Keratinocyte (primary cell): ENCODE data around the gene OR51T1. TPM values are rescaled to one million over a fixed set of nuclear protein-coding genes. Genes with fewer than 3 reads are reported as not detected.

Source experiments
- DNase-seq: peaks from one replicate; pipeline ENCODE4 v3.0.0-alpha.2; 2011; ENCODE audit warnings: low read depth, missing footprints, low spot score
- FAIRE-seq: peaks from 2 replicates; lab custom pipeline; 2011; peaks lifted over from hg19 to GRCh38; lab: Jason Lieb, UNC
- H2AFZ ChIP-seq: 2 replicates; pipeline ENCODE4 v1.6.0; 2012; ENCODE audit warnings: low read length, control low read depth, inconsistent platforms; ENCODE audit not compliant: control insufficient read depth
- H3K27ac ChIP-seq: 2 replicates; pipeline ENCODE4 v1.5.1; 2011; ENCODE audit warnings: low read length; ENCODE audit not compliant: control insufficient read depth, insufficient read depth
- H3K27me3 ChIP-seq: 3 replicates; pipeline ENCODE4 v1.6.0; 2011; ENCODE audit warnings: low read length; ENCODE audit not compliant: control insufficient read depth, insufficient read depth; ENCODE audit errors: extremely low read depth
- H3K36me3 ChIP-seq, 2 experiments: 2 replicates in 1 of 2; 3 replicates in 1 of 2; pipeline ENCODE4 v1.5.1; 2011; ENCODE audit warnings: low read length in 2 of 2, mild to moderate bottlenecking in 1 of 2; ENCODE audit not compliant: control insufficient read depth in 2 of 2, insufficient read depth in 2 of 2; ENCODE audit errors: extremely low read depth in 1 of 2
- H3K4me1 ChIP-seq: 3 replicates; pipeline ENCODE4 v1.5.1; 2011; ENCODE audit warnings: low read length; ENCODE audit not compliant: control insufficient read depth, insufficient read depth; ENCODE audit errors: extremely low read depth
- H3K4me2 ChIP-seq: 3 replicates; pipeline ENCODE4 v1.6.0; 2011; ENCODE audit warnings: low read depth, low read length; ENCODE audit not compliant: control insufficient read depth, insufficient read depth; ENCODE audit errors: extremely low read depth
- H3K4me3 ChIP-seq, 3 experiments: fragments of 200-600 bp in 1 of 3; sonication (generic) in 1 of 3; 2 replicates in 2 of 3; 3 replicates in 1 of 3; pipeline ENCODE4 v1.5.1; 2011 to 2016; ENCODE audit warnings: low read length in 3 of 3, mild to moderate bottlenecking in 3 of 3, control low read depth in 2 of 3, inconsistent platforms in 1 of 3, low read depth in 1 of 3, mixed read lengths in 1 of 3, mixed run types in 1 of 3, moderate library complexity in 1 of 3; ENCODE audit not compliant: control insufficient read depth in 2 of 3, insufficient read depth in 2 of 3; ENCODE audit errors: extremely low read depth in 1 of 3
- H3K79me2 ChIP-seq: 2 replicates; pipeline ENCODE4 v1.6.0; 2012; ENCODE audit warnings: low read length; ENCODE audit not compliant: control insufficient read depth, insufficient read depth
- H3K9ac ChIP-seq: 3 replicates; pipeline ENCODE4 v1.6.0; 2011; ENCODE audit warnings: low read length; ENCODE audit not compliant: control insufficient read depth, insufficient read depth; ENCODE audit errors: extremely low read depth
- H3K9me1 ChIP-seq: 3 replicates; pipeline ENCODE4 v1.6.0; 2011; ENCODE audit warnings: low read length; ENCODE audit not compliant: control insufficient read depth, insufficient read depth; ENCODE audit errors: extremely low read depth
- H3K9me3 ChIP-seq: 2 replicates; pipeline ENCODE4 v1.5.1; 2012; ENCODE audit warnings: low read depth, low read length; ENCODE audit not compliant: control insufficient read depth
- H4K20me1 ChIP-seq: 3 replicates; pipeline ENCODE4 v1.6.0; 2011; ENCODE audit warnings: low read length; ENCODE audit not compliant: control insufficient read depth, insufficient read depth; ENCODE audit errors: extremely low read depth
- EZH2 ChIP-seq: IDR thresholded peaks from one replicate; pipeline ENCODE4 v1.6.1; 2012; ENCODE audit warnings: inconsistent platforms, mild to moderate bottlenecking, low read length, moderate library complexity
- dilution Hi-C: fragments of 300-500 bp; cut with MboI; formaldehyde crosslinking; loops from one replicate; pipeline ENCODE4 v1.7.0; 2020; ENCODE audit warnings: low sequenced_read_pairs; ENCODE audit not compliant: extremely low pct_ligation_motif_present
- polyA plus RNA-seq, 5 experiments: library from polyadenylated mRNA; depleted of rRNA in 3 of 5; stranded (reverse) in 3 of 5; stranded (forward) in 1 of 5; unstranded in 1 of 5; fragments of >200 nt; gene quantifications; 1 replicate in 1 of 5; 2 replicates in 3 of 5; 3 replicates in 1 of 5; pipeline versions ENCODE4 v1.2.1 to v1.2.3, GENCODE V29; 2011 to 2012; ENCODE audit warnings: missing spikeins in 2 of 5, low read depth in 1 of 5, low replicate concordance in 1 of 5
- TF ChIP-seq, protein P1 (sequence below), 3 experiments: IDR thresholded peaks in 1 of 3; conservative IDR thresholded peaks in 1 of 3; optimal IDR thresholded peaks in 1 of 3; 2 replicates in 2 of 3; 3 replicates in 1 of 3; pipeline versions ENCODE3 to v1.5.1; 2011; ENCODE audit warnings: low read length in 3 of 3, mild to moderate bottlenecking in 3 of 3, moderate library complexity in 2 of 3, control low read depth in 1 of 3, inconsistent platforms in 1 of 3; ENCODE audit not compliant: insufficient read depth in 2 of 3; ENCODE audit errors: extremely low read depth in 1 of 3

The OR51T1 gene
- polyA plus RNA-seq, 1 donor (not counting 4 experiments of a cell fraction or from before 2014, with no cell fraction given), result not detected

DNA sequence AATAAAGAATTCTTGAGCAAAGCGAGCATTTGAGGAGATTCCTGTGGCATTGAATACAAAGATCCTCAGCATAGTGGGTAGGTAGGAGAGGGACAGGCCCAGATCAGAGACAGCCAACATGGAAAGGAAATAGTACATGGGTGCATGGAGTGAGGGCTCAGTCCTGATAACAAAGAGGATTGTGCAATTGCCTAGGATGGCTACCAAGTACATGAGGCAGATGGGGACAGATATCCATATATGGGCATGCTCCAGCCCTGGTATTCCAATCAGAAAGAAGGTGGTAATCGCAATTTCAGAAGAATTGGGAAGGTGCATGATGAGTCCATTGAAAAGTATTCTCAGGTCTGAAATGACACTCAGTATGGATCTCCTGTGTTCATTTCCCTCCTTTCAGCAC, 8.6 kb downstream of the OR51T1 start:
- Histone ChIP-seq H3K27ac (no peak overlapping the region), H3K9me1 (no peaks in the 10 kb centered on the region), H2AFZ (no peak overlapping the region), H4K20me1 (no peaks in the 10 kb centered on the region), H3K4me2 (no peak overlapping the region), H3K9me3 (no peaks in the 10 kb centered on the region), H3K9ac (no peak overlapping the region), H3K27me3 (no peaks in the 10 kb centered on the region), H3K79me2 (no peaks in the 10 kb centered on the region), H3K4me3 (no peak overlapping the region), H3K36me3 (no peaks in the 10 kb centered on the region), H3K4me1 (peaks cover 8% of the 10 kb centered on the region)
- dilution Hi-C loops, result no loop called here
- DNase-seq (no peak), FAIRE-seq (no peak)
- TF ChIP-seq EZH2, result no peak
- TF ChIP-seq, protein P1, sequence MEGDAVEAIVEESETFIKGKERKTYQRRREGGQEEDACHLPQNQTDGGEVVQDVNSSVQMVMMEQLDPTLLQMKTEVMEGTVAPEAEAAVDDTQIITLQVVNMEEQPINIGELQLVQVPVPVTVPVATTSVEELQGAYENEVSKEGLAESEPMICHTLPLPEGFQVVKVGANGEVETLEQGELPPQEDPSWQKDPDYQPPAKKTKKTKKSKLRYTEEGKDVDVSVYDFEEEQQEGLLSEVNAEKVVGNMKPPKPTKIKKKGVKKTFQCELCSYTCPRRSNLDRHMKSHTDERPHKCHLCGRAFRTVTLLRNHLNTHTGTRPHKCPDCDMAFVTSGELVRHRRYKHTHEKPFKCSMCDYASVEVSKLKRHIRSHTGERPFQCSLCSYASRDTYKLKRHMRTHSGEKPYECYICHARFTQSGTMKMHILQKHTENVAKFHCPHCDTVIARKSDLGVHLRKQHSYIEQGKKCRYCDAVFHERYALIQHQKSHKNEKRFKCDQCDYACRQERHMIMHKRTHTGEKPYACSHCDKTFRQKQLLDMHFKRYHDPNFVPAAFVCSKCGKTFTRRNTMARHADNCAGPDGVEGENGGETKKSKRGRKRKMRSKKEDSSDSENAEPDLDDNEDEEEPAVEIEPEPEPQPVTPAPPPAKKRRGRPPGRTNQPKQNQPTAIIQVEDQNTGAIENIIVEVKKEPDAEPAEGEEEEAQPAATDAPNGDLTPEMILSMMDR (optimal IDR thresholded peaks at IDR 0.05 in 1 of 3, IDR thresholded peaks at IDR 0.05 in 1 of 3, conservative IDR thresholded peaks at IDR 0.05 in 1 of 3; ENCODE audit: extremely low read depth in 1 of 3, insufficient read depth in 2 of 3, low read length in 3 of 3), result no peak

GRCh38 chr11:4891996-4892640, 10.4 kb downstream of the OR51T1 start:
- H3K4me3 ChIP-seq, result no peak overlapping the region
- no peak overlapping the region for H2AFZ ChIP-seq
- dilution Hi-C loops, result no loop called here
- no peaks in the 10 kb centered on the region for H3K79me2 ChIP-seq
- no peak overlapping the region for H3K27ac ChIP-seq
- no peaks in the 10 kb centered on the region for H3K9me1 ChIP-seq
- H4K20me1 ChIP-seq, result no peaks in the 10 kb centered on the region
- H3K4me2 ChIP-seq, result no peak overlapping the region
- no peaks in the 10 kb centered on the region for H3K27me3 ChIP-seq
- DNase-seq (no peak), FAIRE-seq (peak; percentile 67)
- H3K36me3 ChIP-seq, result no peaks in the 10 kb centered on the region
- H3K4me1 ChIP-seq, result peaks cover 8% of the 10 kb centered on the region
- no peaks in the 10 kb centered on the region for H3K9me3 ChIP-seq
- TF ChIP-seq EZH2, result no peak
- TF ChIP-seq, protein P1 (optimal IDR thresholded peaks at IDR 0.05 in 1 of 3, IDR thresholded peaks at IDR 0.05 in 1 of 3, conservative IDR thresholded peaks at IDR 0.05 in 1 of 3; ENCODE audit: extremely low read depth in 1 of 3, insufficient read depth in 2 of 3, low read length in 3 of 3), result peak in 2 of 3 experiments; percentile 34 to 35
- no peak overlapping the region for H3K9ac ChIP-seq
